LHCN-M2 (cell line): ENCODE measurements around the gene NDUFV1. TPM values are rescaled to one million over a fixed set of nuclear protein-coding genes. Genes with fewer than 3 reads are reported as not detected.
"Not testable (repeated sequence)": the region's sequence is repeated elsewhere in the genome, so short reads cannot be mapped to it uniquely, and the experiment has no call there.

Source experiments
- DNase-seq: peaks from one replicate; pipeline ENCODE4 v3.0.0-alpha.2; 2012; ENCODE audit warnings: low read depth
- total RNA-seq: library from RNA; depleted of rRNA; stranded (reverse); fragments of >200 nt; gene quantifications from 2 replicates; pipeline ENCODE4 v1.2.3, GENCODE V29; 2014

NDUFV1 gene
- total RNA-seq, 1 experiment from 2014 or later: 192 TPM

DNA sequence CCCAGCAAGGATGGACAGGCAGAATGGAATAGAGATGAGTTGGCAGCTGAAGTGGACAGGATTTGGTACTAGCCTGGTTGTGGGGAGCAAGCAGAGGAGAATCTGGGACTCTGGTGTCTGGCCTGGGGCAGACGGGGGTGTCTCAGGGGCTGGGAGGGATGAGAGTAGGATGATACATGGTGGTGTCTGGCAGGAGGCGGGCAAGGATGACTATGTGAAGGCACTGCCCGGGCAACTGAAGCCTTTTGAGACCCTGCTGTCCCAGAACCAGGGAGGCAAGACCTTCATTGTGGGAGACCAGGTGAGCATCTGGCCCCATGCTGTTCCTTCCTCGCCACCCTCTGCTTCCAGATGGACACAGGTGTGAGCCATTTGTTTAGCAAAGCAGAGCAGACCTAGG, 20.8 kb upstream of the NDUFV1 start:
- DNase-seq: no peak

DNA sequence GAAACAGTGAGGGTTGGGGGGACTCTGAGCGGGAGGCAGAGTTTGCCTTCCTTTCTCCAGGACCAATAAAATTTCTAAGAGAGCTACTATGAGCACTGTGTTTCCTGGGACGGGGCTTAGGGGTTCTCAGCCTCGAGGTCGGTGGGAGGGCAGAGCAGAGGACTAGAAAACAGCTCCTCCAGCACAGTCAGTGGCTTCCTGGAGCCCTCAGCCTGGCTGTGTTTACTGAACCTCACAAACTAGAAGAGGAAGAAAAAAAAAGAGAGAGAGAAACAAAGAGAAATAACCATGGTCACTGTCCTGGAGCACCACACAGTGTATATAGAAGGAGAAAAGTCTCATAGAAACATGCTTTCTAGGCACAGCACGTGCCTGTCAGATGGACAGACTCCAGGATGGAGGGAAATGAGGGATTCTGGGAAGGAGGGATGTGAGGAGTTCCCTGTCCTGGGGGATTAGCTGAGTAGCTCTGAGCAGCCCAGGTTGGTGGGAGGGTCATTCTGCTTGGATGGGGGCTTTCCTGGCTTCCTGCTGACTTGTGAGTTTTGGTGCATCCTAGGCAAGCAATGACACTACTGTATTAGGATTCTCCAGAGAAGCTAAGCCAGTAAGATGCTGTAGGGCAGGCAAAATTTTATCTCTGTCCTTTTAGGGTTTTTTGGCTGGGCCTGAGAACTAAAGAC, 20.0 kb upstream of the NDUFV1 start:
- no peak for DNase-seq

DNA sequence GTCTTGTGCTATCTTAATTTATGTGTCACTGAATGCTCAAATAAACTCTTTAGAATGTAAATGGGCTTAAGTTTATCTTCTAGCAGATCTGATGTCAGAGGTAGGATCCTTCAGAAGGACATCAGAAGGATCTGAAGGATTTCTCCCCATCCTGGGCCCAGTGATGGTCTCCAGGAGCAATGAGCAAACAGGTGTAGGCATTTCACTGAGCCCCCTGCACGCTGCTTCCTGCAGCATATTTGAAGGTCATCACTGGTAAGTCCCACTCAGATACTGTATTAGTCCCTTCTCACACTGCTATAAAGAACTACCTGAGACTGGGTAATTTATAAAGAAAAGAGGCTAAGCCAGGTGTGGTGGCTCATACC, 18.6 kb upstream of the NDUFV1 start:
- DNase-seq: no peak

DNA sequence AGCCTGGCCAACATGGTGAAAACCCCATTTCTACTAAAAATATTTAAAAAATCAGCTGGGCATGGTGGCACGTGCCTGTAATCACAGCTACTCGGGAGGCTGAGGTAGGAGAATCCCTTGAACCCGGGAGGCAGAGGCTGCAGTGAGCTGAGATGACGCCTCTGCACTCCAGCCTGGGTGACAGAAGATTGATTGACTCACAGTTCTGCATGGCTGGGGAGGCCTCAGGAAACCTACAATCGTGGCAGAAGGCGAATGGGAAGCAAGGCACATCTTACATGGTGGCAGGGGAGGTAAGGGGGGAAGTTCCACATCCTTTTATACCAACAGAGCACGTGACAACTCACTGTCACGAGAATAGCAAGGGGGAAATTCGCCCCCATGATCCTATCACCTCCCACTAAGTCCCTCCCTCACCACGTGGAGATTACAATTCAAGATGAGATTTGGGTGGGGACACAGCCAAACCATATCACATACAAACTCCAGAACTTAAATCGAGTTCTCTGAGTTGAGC, 17.8 kb upstream of the NDUFV1 start:
- DNase-seq: not testable (repeated sequence)

DNA sequence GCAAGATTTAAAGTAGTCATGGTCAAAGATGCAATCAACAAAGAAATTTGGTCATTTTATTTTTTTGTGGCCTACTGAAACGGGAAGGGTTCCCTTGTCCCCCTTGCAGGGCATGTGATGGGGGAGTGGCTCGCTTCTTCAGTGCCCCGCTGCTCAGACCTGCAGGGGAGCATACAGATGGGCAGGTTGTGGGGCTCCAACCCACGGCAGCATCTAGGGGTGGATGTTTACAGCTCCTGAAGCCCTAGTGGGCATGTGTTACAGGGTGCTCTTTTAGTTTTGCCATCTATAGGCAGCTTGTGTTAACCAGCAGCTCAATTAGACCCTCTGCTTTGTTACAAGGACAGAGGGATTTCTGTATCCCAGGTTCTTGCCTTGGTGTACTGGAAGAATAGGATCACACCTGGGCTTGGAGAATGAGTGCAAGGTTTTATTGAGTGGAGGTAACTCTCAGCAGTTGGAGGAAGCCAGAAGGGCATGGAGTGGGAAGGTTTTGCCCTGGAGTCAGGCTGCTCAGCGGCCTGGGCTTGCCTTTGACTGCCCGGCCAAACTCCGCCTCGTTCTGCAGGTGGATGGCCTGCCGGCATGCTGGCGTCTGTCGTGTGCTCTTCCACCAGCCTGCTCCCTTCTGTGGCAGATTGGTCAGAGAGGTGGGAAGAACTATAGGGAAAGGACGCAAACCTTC, 13.7 kb upstream of the NDUFV1 start:
- DNase-seq: no peak

DNA sequence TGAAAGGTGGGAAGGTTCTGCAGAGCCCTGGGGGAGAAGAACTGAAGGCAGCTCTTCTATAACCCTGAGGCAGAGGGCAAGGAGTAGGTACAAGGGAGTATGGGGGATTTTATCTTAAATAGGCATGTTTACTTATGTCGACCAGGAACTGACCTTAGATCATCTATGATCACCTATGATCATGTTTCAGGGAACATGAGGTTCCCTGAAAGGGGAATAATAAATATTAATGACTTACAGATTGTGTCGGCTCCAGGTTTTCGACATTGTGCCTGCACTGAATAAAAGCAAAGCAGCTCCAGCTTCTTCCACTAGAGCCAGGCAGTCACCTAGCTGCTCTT, 13.2 kb upstream of the NDUFV1 start:
- DNase-seq: no peak

DNA sequence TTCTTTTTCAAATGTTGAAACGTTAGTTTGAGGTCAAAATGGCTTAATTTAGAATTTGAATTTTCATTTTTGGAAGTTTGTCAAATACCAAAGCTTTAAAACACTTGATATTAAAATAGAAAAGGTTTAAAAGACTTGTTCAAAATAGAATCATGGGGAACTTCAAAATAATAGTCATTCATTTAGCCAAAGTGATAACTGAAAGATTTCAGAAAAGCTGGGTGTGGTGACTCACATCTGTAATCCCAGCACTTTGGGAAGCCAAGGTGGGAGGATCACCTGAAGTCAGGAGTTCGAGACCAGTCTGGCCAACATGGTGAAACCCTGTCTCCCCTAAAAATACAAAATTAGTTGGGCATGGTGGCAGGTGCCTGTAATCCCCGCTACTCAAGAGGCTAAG, 12.3 kb upstream of the NDUFV1 start:
- no peak for DNase-seq

DNA sequence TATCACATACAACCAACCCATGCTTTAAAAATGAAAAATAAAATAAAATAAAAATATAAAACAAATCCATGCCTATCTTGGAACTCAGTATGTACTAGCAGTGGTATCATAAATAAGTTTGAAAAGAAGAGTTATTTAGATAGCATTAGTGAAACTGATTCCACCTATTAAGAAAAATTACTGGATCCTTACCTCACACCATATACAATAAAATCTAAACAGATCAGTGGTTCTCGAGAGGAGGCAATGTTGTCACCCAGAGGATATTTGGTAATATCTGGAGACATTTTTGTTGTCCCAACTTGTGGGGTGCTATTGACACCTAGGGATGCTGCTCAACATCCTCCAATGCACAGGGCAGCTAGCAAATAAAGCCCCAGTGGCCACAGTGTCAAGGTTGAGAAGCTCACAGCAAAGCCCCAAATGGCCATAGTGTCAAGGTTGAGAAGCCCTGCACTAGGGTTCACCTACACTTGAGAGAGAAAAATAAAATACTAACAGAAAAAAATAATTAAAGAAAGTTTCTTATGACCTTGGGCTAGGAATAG, 9.9 kb upstream of the NDUFV1 start:
- DNase-seq: no peak

DNA sequence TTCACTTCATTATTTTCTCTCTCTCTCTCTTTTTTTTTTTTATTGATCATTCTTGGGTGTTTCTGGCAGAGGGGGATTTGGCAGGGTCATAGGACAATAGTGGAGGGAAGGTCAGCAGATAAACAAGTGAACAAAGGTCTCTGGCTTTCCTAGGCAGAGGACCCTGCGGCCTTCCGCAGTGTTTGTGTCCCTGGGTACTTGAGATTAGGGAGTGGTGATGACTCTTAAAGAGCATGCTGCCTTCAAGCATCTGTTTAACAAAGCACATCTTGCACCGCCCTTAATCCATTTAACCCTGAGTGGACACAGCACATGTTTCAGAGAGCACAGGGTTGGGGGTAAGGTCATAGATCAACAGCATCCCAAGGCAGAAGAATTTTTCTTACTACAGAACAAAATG, 9.3 kb upstream of the NDUFV1 start:
- DNase-seq: not testable (repeated sequence)

DNA sequence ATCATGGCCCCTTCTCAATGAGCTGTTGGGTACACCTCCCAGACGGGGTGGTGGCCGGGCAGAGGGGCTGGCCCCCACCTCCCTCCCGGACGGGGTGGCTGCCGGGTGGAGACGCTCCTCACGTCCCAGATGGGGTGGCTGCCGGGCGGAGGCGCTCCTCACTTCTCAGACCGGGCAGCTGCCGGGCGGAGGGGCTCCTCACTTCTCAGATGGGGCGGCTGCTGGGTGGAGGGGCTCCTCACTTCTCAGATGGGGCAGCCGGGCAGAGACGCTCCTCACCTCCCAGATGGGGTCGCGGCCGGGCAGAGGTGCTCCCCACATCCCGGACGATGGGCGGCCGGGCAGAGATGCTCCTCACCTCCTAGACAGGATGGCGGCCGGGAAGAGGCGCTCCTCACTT, 8.8 kb upstream of the NDUFV1 start:
- not testable (repeated sequence) for DNase-seq

DNA sequence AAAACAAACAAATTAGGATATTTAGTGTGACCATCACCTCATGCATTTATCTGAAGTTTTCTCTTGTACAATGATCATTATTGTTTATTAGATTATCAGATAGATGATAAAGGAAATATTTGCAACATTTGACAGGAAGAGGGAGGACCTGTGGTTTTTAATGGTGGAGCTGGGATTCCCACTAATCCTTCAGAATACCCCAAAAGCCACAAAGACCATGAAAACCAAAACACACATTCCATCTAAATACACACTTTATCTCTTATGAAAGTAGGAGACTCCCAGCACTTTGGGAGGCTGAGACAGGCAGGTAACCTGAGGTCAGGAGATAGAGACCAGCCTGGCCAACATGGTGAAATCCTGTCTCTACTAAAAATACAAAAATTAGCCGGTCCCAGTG, 7.6 kb upstream of the NDUFV1 start:
- no peak for DNase-seq

DNA sequence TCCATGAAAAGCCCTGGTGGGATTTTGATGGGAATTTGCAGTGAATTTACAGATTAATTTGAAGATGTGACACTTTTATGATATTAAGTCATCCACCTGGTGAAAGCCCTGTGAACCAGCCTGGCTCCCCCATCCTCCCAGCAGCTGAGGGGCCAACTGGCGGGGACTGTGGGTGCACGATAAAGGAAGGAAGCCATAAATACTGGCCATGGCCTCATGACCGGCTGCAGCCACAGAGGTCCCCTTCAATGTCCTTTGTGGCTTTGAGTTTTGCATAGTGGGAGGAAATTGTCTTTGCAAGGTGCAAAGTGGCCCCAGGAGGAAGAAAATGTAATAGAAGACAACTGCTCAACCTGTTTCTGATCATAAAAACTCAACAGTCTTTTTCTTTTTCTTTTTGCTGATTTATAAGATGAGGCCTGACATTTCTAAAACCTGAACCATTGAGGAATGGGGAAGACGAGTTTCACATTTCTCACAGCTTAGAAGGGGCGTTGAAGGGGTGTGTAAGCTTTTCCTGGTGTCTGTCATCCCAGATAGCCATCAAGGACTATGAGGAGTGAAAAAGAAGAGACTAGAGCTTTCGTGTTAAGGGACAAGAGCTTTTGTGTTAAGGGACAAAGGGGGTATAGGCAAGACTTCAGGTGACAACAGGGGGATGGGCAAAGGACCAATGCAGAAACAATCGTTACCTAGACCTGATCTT, 6.3 kb upstream of the NDUFV1 start:
- DNase-seq: no peak

DNA sequence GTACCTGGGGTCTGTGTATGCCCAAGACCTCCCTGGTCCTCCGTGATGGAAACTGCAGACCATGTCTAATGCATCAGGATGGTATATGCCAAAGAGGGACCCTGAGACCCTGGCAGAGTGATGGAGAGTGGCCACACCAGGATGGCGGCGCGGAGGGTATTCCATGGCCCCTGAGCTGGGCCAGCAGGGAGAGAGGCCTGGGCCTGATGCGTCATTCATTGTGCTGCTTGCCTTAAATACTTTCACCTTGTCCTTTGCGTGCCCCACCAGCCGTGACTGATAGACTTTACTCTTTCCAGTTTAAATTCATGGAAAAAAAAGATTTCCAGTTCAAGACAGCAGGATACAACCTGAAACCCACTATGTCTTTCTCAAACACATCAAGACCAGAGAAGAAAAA, 5.6 kb upstream of the NDUFV1 start:
- DNase-seq: no peak

DNA sequence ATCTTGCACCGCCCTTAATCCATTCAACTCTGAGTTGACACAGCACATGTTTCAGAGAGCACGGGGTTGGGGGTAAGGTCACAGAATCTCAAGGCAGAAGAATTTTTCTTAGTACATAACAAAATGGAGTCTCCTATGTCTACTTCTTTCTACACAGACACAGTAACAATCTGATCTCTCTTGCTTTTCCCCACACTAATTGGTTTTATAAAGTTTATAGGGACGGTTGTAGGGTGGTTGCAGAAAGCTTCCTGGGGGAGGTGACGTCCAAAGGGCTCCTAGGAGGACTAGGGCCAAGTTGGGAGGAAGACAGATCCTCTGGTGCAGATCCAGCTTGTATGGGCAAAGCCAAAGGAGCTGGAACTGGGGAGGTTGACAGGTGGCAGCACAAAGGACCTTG, 2.6 kb upstream of the NDUFV1 start:
- DNase-seq: not testable (repeated sequence)

DNA sequence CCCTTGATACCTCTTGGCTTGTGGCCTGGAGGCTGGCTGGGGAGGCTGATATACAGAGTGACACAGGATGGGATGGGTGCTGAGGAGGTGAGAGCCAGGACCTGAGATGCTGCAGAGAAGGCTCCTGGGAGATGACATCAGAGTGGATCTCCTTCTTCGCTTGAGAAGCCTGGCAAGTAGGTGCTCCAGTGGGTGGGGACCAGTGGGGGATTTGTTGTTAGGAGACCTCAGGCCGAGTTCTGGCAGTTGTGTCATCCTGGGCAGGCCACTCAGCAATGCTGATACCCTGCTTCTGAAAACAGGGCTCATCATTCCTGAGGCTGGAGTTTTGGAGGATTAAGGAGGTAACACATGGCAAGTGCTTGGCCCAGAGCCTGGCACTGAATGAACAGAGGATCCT, 1.9 kb upstream of the NDUFV1 start:
- no peak for DNase-seq

DNA sequence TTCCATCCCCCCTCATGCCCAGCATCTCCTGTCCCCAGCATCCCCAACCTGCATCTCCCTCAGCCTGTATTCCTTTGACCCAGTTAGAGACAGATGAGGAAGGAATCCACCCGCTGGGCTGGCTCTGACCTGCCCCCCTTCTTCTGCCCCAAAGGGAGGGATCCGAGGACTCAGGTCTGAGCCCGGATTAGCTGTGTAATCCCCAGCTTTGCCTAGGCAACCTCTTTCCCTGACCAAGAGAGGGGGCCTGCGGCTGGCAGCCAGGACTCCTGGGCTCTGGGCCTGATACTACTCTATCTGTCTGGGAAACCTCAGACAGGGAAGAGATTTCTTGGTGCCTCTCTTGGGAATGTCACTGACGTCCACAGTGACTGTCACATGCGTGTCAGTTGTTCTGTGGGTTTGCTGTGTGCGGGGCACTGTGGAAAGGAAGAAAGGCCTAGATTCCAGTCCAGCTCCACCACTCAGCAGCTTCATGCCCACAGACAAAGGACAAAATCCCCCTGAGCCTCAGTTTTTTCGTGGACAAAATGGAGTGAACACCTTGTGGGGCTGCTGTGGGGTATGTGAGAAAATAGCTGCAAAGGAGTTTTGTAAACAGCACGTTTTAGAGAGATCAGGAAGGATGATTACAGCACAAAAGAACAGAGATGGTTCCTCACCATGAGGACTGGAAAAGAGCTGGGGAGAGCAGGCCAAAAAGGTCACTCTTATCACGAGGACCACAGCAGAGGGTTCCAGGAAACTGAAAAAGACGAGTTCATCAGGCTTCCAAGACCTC, 1.3 kb upstream of the NDUFV1 start:
- DNase-seq: no peak

DNA sequence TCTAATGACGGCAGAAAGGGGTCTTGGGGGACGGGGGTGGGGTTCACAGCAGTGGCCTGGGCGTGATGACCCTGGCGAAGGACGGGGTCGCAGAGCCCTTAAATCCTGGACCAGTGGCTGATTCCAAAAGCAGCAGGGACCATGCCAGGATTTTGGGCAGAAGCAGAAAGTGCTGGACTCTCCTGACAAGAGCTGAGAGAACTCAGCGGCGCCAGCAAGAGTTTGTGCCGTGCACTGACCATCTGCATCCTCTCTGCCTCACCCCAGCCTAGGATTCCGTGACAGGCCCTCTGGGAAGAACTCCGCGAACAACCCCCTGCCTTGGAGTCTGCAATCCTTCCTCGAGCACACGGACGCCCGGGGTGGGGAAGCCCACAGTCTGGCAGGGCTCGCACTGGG, 644 bp upstream of the NDUFV1 start:
- no peak for DNase-seq

DNA sequence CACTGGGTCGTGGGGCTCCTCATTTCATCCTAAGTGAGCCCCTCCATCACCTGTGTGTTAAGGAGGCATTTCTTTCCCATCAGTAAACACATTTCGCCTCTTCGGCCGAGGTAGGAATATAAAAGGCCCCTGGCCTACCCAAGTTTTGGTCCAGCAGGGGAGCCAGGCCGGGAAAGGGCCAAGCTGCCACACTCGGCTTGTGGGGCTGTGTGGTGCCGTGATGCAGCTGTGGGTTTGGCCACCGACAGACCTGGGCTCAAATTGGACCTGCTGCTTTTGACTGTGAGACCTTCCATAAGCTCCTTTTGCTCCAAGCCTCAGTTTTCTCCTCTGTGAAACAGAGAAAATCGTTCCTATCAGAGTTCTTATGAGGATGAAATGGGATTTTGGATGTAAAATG, 771 bp downstream of the NDUFV1 start:
- no peak for DNase-seq

DNA sequence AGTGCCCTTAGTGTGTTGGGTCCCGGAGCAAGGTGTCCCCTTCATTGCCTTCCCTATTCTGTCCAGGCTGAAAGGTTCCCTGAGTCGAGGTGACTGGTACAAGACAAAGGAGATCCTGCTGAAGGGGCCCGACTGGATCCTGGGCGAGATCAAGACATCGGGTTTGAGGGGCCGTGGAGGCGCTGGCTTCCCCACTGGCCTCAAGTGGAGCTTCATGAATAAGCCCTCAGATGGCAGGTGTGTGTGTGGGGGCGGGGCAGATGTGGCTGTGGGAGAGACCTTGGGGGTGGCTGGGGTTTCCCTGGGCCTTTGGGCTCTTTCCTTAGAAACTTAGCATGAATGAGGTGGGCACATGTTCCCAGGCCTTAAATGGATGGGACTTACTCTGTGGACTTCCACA, 1.8 kb downstream of the NDUFV1 start:
- DNase-seq: no peak

DNA sequence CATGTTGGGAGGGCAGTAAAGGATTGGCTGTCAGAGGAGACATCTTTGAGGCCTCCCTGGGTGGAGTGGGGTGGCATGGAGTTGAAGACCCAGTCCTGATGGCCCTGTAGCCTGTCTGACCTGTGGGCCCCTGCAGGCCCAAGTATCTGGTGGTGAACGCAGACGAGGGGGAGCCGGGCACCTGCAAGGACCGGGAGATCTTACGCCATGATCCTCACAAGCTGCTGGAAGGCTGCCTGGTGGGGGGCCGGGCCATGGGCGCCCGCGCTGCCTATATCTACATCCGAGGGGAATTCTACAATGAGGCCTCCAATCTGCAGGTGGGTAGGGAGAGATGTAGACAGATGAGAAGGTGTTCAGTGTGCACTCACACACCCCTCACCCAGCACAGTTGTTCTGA, 2.6 kb downstream of the NDUFV1 start:
- no peak for DNase-seq

DNA sequence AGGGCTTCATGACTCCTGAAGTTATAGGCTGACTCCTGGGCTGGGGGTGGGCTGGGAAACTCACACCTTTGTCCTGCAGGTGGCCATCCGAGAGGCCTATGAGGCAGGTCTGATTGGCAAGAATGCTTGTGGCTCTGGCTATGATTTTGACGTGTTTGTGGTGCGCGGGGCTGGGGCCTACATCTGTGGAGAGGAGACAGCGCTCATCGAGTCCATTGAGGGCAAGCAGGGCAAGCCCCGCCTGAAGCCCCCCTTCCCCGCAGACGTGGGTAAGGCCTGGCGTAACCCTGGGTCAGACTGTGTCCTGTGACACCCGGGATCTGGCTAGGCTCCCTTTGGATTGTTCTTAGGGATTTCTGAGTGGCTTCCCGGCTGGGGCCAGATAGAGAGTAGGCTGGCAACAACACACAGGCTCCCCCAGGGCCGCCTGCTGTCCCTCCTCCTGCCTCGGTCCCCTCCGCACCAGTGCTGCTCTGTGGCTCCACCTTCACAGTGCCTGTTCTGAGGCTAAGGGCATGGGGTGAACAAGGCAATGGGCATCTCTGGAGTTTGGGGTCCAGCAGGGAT, 3.6 kb downstream of the NDUFV1 start:
- no peak for DNase-seq

DNA sequence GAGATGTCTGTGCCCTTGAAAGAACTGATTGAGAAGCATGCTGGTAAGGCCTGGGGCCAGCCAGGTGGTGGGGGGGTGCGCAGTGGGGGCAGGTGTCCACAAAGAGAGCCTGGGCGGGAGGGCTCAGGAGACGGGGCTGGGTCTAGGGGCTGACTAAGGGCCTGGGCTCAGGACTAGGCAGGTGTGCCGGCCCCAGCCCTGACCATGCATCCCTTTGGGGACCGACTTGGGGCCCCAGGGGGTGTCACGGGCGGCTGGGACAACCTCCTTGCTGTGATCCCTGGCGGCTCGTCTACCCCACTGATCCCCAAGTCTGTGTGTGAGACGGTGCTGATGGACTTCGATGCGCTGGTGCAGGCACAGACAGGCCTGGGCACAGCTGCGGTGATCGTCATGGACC, 4.4 kb downstream of the NDUFV1 start:
- no peak for DNase-seq
